Measurements from ENCODE around the gene TMEM164. TPM values are rescaled to one million over a fixed set of nuclear protein-coding genes. Genes with fewer than 3 reads are reported as not detected.

Gene TMEM164
- total RNA-seq, 4 donors from 2014 or later: 7.1 to 20.3 (median 13.3) TPM

DNA sequence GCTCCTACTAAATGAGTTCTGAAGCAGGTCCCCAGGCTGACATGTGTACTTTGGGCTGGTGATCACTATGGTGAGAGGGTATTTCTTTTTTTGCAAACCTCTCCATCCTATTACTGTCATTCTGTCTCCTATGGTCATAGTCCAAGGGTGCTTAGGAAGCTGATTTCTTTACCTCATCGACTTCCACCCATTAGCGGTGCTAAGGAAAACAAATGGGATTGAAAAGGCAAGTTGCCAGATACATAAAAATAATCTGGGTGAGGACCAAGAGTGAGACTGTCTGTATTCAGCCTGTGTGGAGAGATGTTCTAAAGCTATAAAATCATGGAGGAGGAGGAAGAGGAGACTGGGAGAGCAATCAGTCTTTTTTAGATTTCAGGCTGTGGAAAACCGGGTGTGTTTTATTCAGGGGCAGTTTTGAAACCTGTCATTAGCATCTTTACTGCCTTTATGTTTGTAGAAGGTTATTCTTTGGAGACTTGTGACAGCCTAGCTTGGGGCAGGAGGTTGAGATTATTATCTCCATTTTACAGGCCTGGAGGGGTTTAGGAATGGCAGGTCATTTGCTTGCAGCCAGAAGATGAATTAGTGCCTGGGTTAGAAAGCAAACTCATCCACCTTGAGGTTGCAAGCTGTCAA lies 1.9 kb downstream of the TMEM164 start:
- H3K27me3 ChIP-seq: peaks cover 0 to 10% of the 10 kb centered on the region in 2 donors
- peak overlapping the region in 1 of 4 donors; percentile 7 for H3K27ac ChIP-seq
- no peak overlapping the region for H3K4me3 ChIP-seq
- H3K36me3 ChIP-seq: no peaks in the 10 kb centered on the region
- 38 to 59% methylated on average over 3 of the region's 3 CpGs for WGBS, 2 donors
- peaks cover 0 to 31% (median 3%) of the 10 kb centered on the region in 4 donors for H3K4me1 ChIP-seq
- no peaks in the 10 kb centered on the region for H3K9me3 ChIP-seq
- DNase-seq (ENCODE audit: low spot score in 2 of 2): no peak
- TF ChIP-seq EP300 (IDR thresholded peaks at IDR 0.05) (no peak), POLR2A (IDR thresholded peaks at IDR 0.05) (no peak)
- TF ChIP-seq, protein P1, sequence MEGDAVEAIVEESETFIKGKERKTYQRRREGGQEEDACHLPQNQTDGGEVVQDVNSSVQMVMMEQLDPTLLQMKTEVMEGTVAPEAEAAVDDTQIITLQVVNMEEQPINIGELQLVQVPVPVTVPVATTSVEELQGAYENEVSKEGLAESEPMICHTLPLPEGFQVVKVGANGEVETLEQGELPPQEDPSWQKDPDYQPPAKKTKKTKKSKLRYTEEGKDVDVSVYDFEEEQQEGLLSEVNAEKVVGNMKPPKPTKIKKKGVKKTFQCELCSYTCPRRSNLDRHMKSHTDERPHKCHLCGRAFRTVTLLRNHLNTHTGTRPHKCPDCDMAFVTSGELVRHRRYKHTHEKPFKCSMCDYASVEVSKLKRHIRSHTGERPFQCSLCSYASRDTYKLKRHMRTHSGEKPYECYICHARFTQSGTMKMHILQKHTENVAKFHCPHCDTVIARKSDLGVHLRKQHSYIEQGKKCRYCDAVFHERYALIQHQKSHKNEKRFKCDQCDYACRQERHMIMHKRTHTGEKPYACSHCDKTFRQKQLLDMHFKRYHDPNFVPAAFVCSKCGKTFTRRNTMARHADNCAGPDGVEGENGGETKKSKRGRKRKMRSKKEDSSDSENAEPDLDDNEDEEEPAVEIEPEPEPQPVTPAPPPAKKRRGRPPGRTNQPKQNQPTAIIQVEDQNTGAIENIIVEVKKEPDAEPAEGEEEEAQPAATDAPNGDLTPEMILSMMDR (IDR thresholded peaks at IDR 0.05): no peak

DNA sequence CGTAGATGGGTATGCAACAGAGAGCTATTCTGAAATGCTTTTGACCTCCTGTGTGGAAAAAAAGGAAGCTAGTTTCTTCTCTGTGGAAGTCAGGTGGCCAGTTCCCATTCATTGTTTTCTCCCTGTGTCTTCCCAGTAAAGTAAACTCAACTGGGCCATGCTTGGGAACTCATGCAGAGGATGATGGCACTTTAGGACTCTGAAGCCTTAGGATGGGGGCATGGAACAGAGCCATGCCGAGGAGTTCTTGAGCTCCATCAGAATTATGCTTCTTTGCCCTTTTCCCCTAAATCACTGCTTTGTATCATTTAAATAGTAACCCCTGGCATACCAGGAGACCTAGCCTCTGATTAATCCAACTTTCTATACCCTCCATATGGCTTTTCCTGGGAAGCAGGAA lies 3.2 kb downstream of the TMEM164 start:
- TF ChIP-seq, protein P1 (IDR thresholded peaks at IDR 0.05): no peak
- TF ChIP-seq POLR2A (IDR thresholded peaks at IDR 0.05): no peak
- TF ChIP-seq EP300 (IDR thresholded peaks at IDR 0.05): no peak
- Histone ChIP-seq H3K27ac (no peak overlapping the region), H3K27me3 (peaks cover 0 to 11% of the 10 kb centered on the region in 2 donors), H3K4me1 (peaks cover 0 to 31% (median 3%) of the 10 kb centered on the region in 4 donors), H3K4me3 (no peak overlapping the region), H3K36me3 (no peaks in the 10 kb centered on the region), H3K9me3 (no peaks in the 10 kb centered on the region)
- 73% methylated on average over 2 of the region's 2 CpGs for WGBS, 2 donors
- DNase-seq (ENCODE audit: low spot score in 2 of 2): no peak

DNA sequence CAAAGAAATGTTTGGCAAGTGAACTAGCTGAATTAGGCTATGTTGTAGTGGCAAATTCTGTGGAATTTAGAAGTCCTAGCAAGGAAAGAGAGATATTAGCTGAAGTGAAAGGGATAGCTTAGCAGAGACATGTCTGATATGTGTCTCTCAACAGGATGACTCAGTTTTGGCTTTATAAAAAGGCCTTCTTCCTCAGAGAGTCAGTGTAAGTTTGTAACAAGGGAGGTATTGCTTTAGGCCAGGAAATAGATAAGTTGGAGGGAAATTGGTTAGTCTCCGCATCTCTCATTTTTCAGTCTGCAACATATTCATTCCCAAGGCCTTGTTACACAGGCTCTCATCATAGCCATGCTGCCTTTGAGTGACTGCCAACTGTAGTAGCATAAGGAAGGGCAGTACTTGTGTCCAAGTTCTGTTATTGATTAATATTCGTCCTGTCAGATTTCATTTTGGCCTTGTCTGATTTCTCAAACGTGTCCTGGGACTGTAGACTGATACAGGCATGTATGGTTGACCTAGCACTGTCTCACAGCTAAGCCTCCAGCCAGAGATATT lies 4.0 kb downstream of the TMEM164 start:
- H3K27me3 ChIP-seq: peaks cover 0 to 16% of the 10 kb centered on the region in 2 donors
- H3K27ac ChIP-seq: no peak overlapping the region
- no peak for TF ChIP-seq POLR2A (IDR thresholded peaks at IDR 0.05)
- TF ChIP-seq, protein P1 (IDR thresholded peaks at IDR 0.05): no peak
- no peaks in the 10 kb centered on the region for H3K36me3 ChIP-seq
- no peak for DNase-seq (ENCODE audit: low spot score in 2 of 2)
- no peak overlapping the region for H3K4me3 ChIP-seq
- WGBS, 2 donors: 48 to 93% methylated on average over 3 of the region's 3 CpGs
- no peaks in the 10 kb centered on the region for H3K9me3 ChIP-seq
- H3K4me1 ChIP-seq: peaks cover 0 to 27% (median 3%) of the 10 kb centered on the region in 4 donors

DNA sequence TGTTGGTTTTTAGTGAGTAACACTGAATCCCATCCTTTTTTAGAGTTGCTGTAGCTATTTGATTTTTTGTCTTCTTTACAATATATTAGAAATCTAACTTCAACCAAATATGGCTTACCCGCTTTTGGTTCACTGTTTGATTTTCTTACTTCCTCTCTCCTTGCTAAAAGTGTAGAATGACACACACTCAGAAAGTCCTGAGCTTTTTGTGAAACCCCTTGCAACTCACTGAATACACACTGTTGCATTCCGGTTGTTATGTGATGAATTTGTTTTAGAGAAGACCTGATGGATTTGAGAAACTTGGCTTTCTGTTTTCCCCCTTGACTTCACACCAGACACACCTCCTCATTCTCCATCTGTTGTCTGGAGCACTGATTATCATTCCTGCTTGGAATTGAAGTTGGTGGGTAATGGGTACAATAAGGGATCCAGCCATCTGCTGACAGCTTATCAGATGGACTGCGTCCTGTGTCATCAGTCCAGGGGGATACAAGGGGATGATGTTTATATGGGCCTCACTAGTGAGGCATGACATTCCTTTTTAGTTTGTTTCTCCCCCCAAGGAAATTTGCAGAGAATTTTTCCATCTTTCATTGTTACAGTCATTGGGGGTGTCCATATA lies 5.2 kb downstream of the TMEM164 start:
- H3K27me3 ChIP-seq: peaks cover 0 to 12% of the 10 kb centered on the region in 2 donors

More for the DNA sequence above, 5.2 kb downstream of the TMEM164 start:
- Histone ChIP-seq H3K36me3 (no peaks in the 10 kb centered on the region), H3K4me3 (no peak overlapping the region), H3K27ac (no peak overlapping the region), H3K4me1 (peaks cover 0 to 25% (median 3%) of the 10 kb centered on the region in 4 donors), H3K9me3 (no peaks in the 10 kb centered on the region)
- TF ChIP-seq, protein P1 (IDR thresholded peaks at IDR 0.05): no peak
- TF ChIP-seq POLR2A (IDR thresholded peaks at IDR 0.05): no peak
- TF ChIP-seq EP300 (IDR thresholded peaks at IDR 0.05): no peak
- no peak for DNase-seq (ENCODE audit: low spot score in 2 of 2)
- WGBS, 2 donors: 87 to 92% methylated on average over 3 of the region's 3 CpGs
